Activated T-helper 2 cell treated with anti-CD3 and anti-CD28 coated beads, Interferon-gamma antibody, Interleukin-2, Interleukin-4, amounts not matched to agents 10 μg/mL and 5 μg/mL and 100 μg/mL, durations not matched to agents 14 hours and 24 hours and 36 hours (primary cell): ENCODE measurements around the gene G0S2. TPM values are rescaled to one million over a fixed set of nuclear protein-coding genes. Genes with fewer than 3 reads are reported as not detected.
"Not testable (repeated sequence)": the region's sequence is repeated elsewhere in the genome, so short reads cannot be mapped to it uniquely, and the experiment has no call there.

ENCODE experiments used
- DNase-seq: peaks from one replicate; pipeline ENCODE4 v3.0.0; 2021; ENCODE audit warnings: low spot score
- H3K27ac Mint-ChIP-seq: one replicate; pipeline ENCODE4 v1.8.0; 2021; ENCODE audit warnings: mixed read lengths
- H3K27me3 Mint-ChIP-seq: one replicate; pipeline ENCODE4 v1.8.0; 2021; ENCODE audit warnings: low read depth, mixed read lengths
- H3K36me3 Mint-ChIP-seq: one replicate; pipeline ENCODE4 v1.8.0; 2021; ENCODE audit warnings: low read depth, mixed read lengths
- H3K4me1 Mint-ChIP-seq: one replicate; pipeline ENCODE4 v1.8.0; 2021; ENCODE audit warnings: low read depth, mixed read lengths
- H3K4me3 Mint-ChIP-seq: one replicate; pipeline ENCODE4 v1.8.0; 2021; ENCODE audit warnings: low read depth, mild to moderate bottlenecking, moderate library complexity, mixed read lengths
- H3K9me3 Mint-ChIP-seq: one replicate; pipeline ENCODE4 v1.8.0; 2021; ENCODE audit warnings: mixed read lengths
- intact Hi-C: fragments of 100-400 bp; cut with micrococcal nuclease; formaldehyde crosslinking; loops from one replicate; pipeline ENCODE4 v1.15.1; 2023
- total RNA-seq: library from RNA; stranded (reverse); gene quantifications from 2 replicates; pipeline ENCODE4 v1.2.3, GENCODE V29; 2022

G0S2 gene
- total RNA-seq, 1 donor from 2014 or later: 49.3 TPM

GRCh38 chr1:209696673-209697072 lies 21.5 kb downstream of the G0S2 start:
- peaks cover 69% of the 10 kb centered on the region for H3K4me1 Mint-ChIP-seq
- H3K27me3 Mint-ChIP-seq: no peaks in the 10 kb centered on the region
- intact Hi-C loops: no loop called here
- peak overlapping the region; percentile 65 for H3K27ac Mint-ChIP-seq
- no peak for DNase-seq
- H3K4me3 Mint-ChIP-seq: no peak overlapping the region
- no peaks in the 10 kb centered on the region for H3K9me3 Mint-ChIP-seq
- peaks cover 31% of the 10 kb centered on the region for H3K36me3 Mint-ChIP-seq

GRCh38 chr1:209697126-209697525 lies 21.9 kb downstream of the G0S2 start:
- Mint-ChIP-seq H3K27me3 (no peaks in the 10 kb centered on the region), H3K4me1 (peaks cover 71% of the 10 kb centered on the region), H3K36me3 (peaks cover 31% of the 10 kb centered on the region), H3K9me3 (no peaks in the 10 kb centered on the region), H3K4me3 (no peak overlapping the region), H3K27ac (peak overlapping the region; percentile 65)
- intact Hi-C loops: no loop called here
- DNase-seq: no peak

GRCh38 chr1:209700686-209701085 lies 25.5 kb downstream of the G0S2 start:
- Mint-ChIP-seq H3K36me3 (peaks cover 40% of the 10 kb centered on the region), H3K4me1 (peaks cover 66% of the 10 kb centered on the region), H3K27ac (peak overlapping the region; percentile 53)
- intact Hi-C loops, H3K27me3 Mint-ChIP-seq, DNase-seq, H3K9me3 Mint-ChIP-seq, H3K4me3 Mint-ChIP-seq: not testable (repeated sequence)

GRCh38 chr1:209702832-209703231 lies 27.6 kb downstream of the G0S2 start:
- DNase-seq: no peak
- Mint-ChIP-seq H3K36me3 (peaks cover 44% of the 10 kb centered on the region), H3K27ac (no peak overlapping the region), H3K27me3 (no peaks in the 10 kb centered on the region), H3K4me3 (no peak overlapping the region), H3K4me1 (peaks cover 73% of the 10 kb centered on the region), H3K9me3 (no peaks in the 10 kb centered on the region)
- intact Hi-C loops: no loop called here

GRCh38 chr1:209703834-209704504 lies 28.8 kb downstream of the G0S2 start:
- intact Hi-C loops: no loop called here

GRCh38 chr1:209704584-209704983 lies 29.4 kb downstream of the G0S2 start, which contains the start of gene HSD11B1:
Gene HSD11B1, plus strand, starts transcription at chr1:209704846. Its CDS starts 97 bp downstream, at chr1:209704943.
- no peak for DNase-seq
- Mint-ChIP-seq H3K4me1 (peaks cover 68% of the 10 kb centered on the region), H3K4me3 (peak within 1 kb of the TSS; percentile 40), H3K9me3 (no peaks in the 10 kb centered on the region), H3K27ac (peak within 1 kb of the TSS; percentile 82), H3K36me3 (peaks cover 52% of the 10 kb centered on the region), H3K27me3 (no peaks in the 10 kb centered on the region)
- intact Hi-C loops: no loop called here

More at GRCh38 chr1:209703834-209704504, 28.8 kb downstream of the G0S2 start:
- H3K4me1 Mint-ChIP-seq: peaks cover 71% of the 10 kb centered on the region
- DNase-seq: no peak
- H3K9me3 Mint-ChIP-seq: no peaks in the 10 kb centered on the region
- H3K27ac Mint-ChIP-seq: peak overlapping the region; percentile 82
- H3K4me3 Mint-ChIP-seq: peak overlapping the region; percentile 13
- no peaks in the 10 kb centered on the region for H3K27me3 Mint-ChIP-seq
- peaks cover 49% of the 10 kb centered on the region for H3K36me3 Mint-ChIP-seq

GRCh38 chr1:209705033-209705598 lies 29.9 kb downstream of the G0S2 start:
- no peaks in the 10 kb centered on the region for H3K9me3 Mint-ChIP-seq
- H3K27me3 Mint-ChIP-seq: no peaks in the 10 kb centered on the region
- peak overlapping the region; percentile 82 for H3K27ac Mint-ChIP-seq
- peaks cover 57% of the 10 kb centered on the region for H3K36me3 Mint-ChIP-seq
- intact Hi-C loops: no loop called here
- peak overlapping the region; percentile 31 for H3K4me3 Mint-ChIP-seq
- no peak for DNase-seq
- peaks cover 73% of the 10 kb centered on the region for H3K4me1 Mint-ChIP-seq

GRCh38 chr1:209706622-209707021 lies 31.4 kb downstream of the G0S2 start:
- Mint-ChIP-seq H3K27me3 (no peaks in the 10 kb centered on the region), H3K36me3 (peaks cover 68% of the 10 kb centered on the region), H3K27ac (peak overlapping the region; percentile 64), H3K9me3 (no peaks in the 10 kb centered on the region), H3K4me1 (peaks cover 77% of the 10 kb centered on the region), H3K4me3 (no peak overlapping the region)
- intact Hi-C loops: no loop called here
- DNase-seq: no peak

- Mint-ChIP-seq H3K9me3 (no peaks in the 10 kb centered on the region), H3K4me1 (peaks cover 80% of the 10 kb centered on the region), H3K27me3 (no peaks in the 10 kb centered on the region), H3K4me3 (peak overlapping the region; percentile 9), H3K27ac (peak overlapping the region; percentile 64), H3K36me3 (peaks cover 74% of the 10 kb centered on the region)
- DNase-seq: no peak
- intact Hi-C loops: no loop called here
Measured at GRCh38 chr1:209707308-209707707, 32.1 kb downstream of the G0S2 start.

GRCh38 chr1:209708297-209708696 lies 33.1 kb downstream of the G0S2 start:
- no peaks in the 10 kb centered on the region for H3K9me3 Mint-ChIP-seq
- no peak for DNase-seq
- peaks cover 80% of the 10 kb centered on the region for H3K4me1 Mint-ChIP-seq
- H3K4me3 Mint-ChIP-seq: no peak overlapping the region
- intact Hi-C loops: no loop called here
- no peaks in the 10 kb centered on the region for H3K27me3 Mint-ChIP-seq
- peaks cover 74% of the 10 kb centered on the region for H3K36me3 Mint-ChIP-seq
- H3K27ac Mint-ChIP-seq: peak overlapping the region; percentile 64

GRCh38 chr1:209710093-209710492 lies 34.9 kb downstream of the G0S2 start:
- Mint-ChIP-seq H3K4me3 (peak overlapping the region; percentile 10), H3K36me3 (peaks cover 74% of the 10 kb centered on the region), H3K9me3 (no peaks in the 10 kb centered on the region), H3K4me1 (peaks cover 79% of the 10 kb centered on the region), H3K27me3 (no peaks in the 10 kb centered on the region), H3K27ac (peak overlapping the region; percentile 92)
- intact Hi-C loops: loop anchor here (2.0 kb wide), 1 partner anchor 37 kb away; no protein-coding TSS in a partner anchor
- DNase-seq: no peak

- intact Hi-C loops: loop anchor here (2.0 kb wide), 1 partner anchor 36 kb away; no protein-coding TSS in a partner anchor
- no peak for DNase-seq
- H3K4me1 Mint-ChIP-seq: peaks cover 80% of the 10 kb centered on the region
- H3K27me3 Mint-ChIP-seq: no peaks in the 10 kb centered on the region
- no peaks in the 10 kb centered on the region for H3K9me3 Mint-ChIP-seq
- H3K36me3 Mint-ChIP-seq: peaks cover 77% of the 10 kb centered on the region
- H3K4me3 Mint-ChIP-seq: peak overlapping the region; percentile 15
- peak overlapping the region; percentile 92 for H3K27ac Mint-ChIP-seq
Measured at GRCh38 chr1:209710847-209711246, 35.6 kb downstream of the G0S2 start.

- Mint-ChIP-seq H3K4me3 (peak overlapping the region; percentile 82), H3K27ac (peak overlapping the region; percentile 92), H3K36me3 (peaks cover 58% of the 10 kb centered on the region), H3K9me3 (peaks cover 3% of the 10 kb centered on the region), H3K4me1 (peaks cover 70% of the 10 kb centered on the region), H3K27me3 (no peaks in the 10 kb centered on the region)
- DNase-seq: no peak
- intact Hi-C loops: loop anchor here (2.0 kb wide), 1 partner anchor 42 kb away; no protein-coding TSS in a partner anchor
Measured at GRCh38 chr1:209714338-209714737, 39.1 kb downstream of the G0S2 start.
